CD4-positive, CD25-positive, alpha-beta regulatory T cell (primary cell): ENCODE measurements around the gene SYNGR1. TPM values are rescaled to one million over a fixed set of nuclear protein-coding genes. Genes with fewer than 3 reads are reported as not detected.

Source experiments
- ATAC-seq, 2 donors: fragments of 150-1000 bp; cut with Tn5 transposase; one replicate each; pipeline ENCODE4 v1.10.0; 2021; ENCODE audit warnings: low read depth in 2 of 2, moderate number of reproducible peaks in 2 of 2, moderate library complexity in 1 of 2
- DNase-seq, 3 donors: peaks; one replicate each; pipeline versions ENCODE4 v3.0.0 to v3.0.0-alpha.2; 2012 to 2022; ENCODE audit warnings: mixed read lengths in 1 of 3
- H3K27ac ChIP-seq: one replicate; pipeline ENCODE4 v1.7.0; 2013; ENCODE audit warnings: mild to moderate bottlenecking, low read length; ENCODE audit not compliant: insufficient read depth, poor library complexity, severe bottlenecking
- H3K27me3 ChIP-seq: one replicate; pipeline ENCODE4 v1.7.0; 2013; ENCODE audit warnings: low read length; ENCODE audit not compliant: control insufficient read depth, insufficient read depth
- H3K36me3 ChIP-seq: one replicate; pipeline ENCODE4 v1.7.0; 2013; ENCODE audit warnings: mild to moderate bottlenecking, low read length, moderate library complexity; ENCODE audit not compliant: control insufficient read depth, insufficient read depth
- H3K4me1 ChIP-seq: 2 replicates; pipeline ENCODE4 v1.7.0; 2013; ENCODE audit warnings: mild to moderate bottlenecking, low read length; ENCODE audit not compliant: insufficient read depth, control insufficient read depth, poor library complexity, severe bottlenecking
- H3K4me3 ChIP-seq: one replicate; pipeline ENCODE4 v1.7.0; 2013; ENCODE audit warnings: low read depth, mild to moderate bottlenecking, low read length, moderate library complexity
- H3K9me3 ChIP-seq, 2 experiments: 1 replicate in 1 of 2; 2 replicates in 1 of 2; pipeline ENCODE4 v1.7.0; 2013; ENCODE audit warnings: low read length in 2 of 2, mild to moderate bottlenecking in 1 of 2, moderate library complexity in 1 of 2; ENCODE audit not compliant: control insufficient read depth in 2 of 2
- H3K27ac Mint-ChIP-seq, 3 donors: one replicate each; pipeline ENCODE4 v1.8.0; 2020 to 2022; ENCODE audit warnings: mild to moderate bottlenecking in 3 of 3, mixed read lengths in 3 of 3, moderate library complexity in 2 of 3
- H3K27me3 Mint-ChIP-seq: one replicate; pipeline ENCODE4 v1.8.0; 2022; ENCODE audit warnings: mild to moderate bottlenecking, mixed read lengths
- H3K36me3 Mint-ChIP-seq: one replicate; pipeline ENCODE4 v1.8.0; 2020; ENCODE audit warnings: mixed read lengths
- H3K4me1 Mint-ChIP-seq, 4 donors: one replicate each; pipeline ENCODE4 v1.8.0; 2020 to 2022; ENCODE audit warnings: mixed read lengths in 4 of 4, mild to moderate bottlenecking in 1 of 4
- H3K4me3 Mint-ChIP-seq, 4 donors: one replicate each; pipeline ENCODE4 v1.8.0; 2020 to 2022; ENCODE audit warnings: mild to moderate bottlenecking in 4 of 4, mixed read lengths in 4 of 4, moderate library complexity in 3 of 4
- H3K9me3 Mint-ChIP-seq, 7 donors: one replicate each; pipeline ENCODE4 v1.8.0; 2020 to 2022; ENCODE audit warnings: mixed read lengths in 7 of 7, mild to moderate bottlenecking in 3 of 7, moderate library complexity in 2 of 7
- polyA plus RNA-seq, 4 donors: library from polyadenylated mRNA; unstranded; fragments of 300-500 nt; fragmentation: Illumina TruSeq; gene quantifications; one replicate each; pipeline ENCODE4 v1.2.3, GENCODE V29; 2021
- total RNA-seq: library from RNA; stranded (reverse); gene quantifications from one replicate; pipeline ENCODE4 v1.2.3, GENCODE V29; 2022

Gene SYNGR1
- total and polyA plus RNA-seq, 5 donors from 2014 or later = 0.22 to 1.1 (median 0.59) TPM

- Mint-ChIP-seq H3K4me3 (peak overlapping the region in 1 of 4 donors; percentile 22), H3K9me3 (peaks cover 0 to 3% (median 0%) of the 10 kb centered on the region in 7 donors), H3K36me3 (no peaks in the 10 kb centered on the region), H3K27me3 (peaks cover 20% of the 10 kb centered on the region), H3K27ac (peak overlapping the region in 1 of 3 donors; percentile 76), H3K4me1 (peaks cover 0 to 13% (median 2%) of the 10 kb centered on the region in 4 donors)
- Histone ChIP-seq H3K4me1 (peaks cover 3% of the 10 kb centered on the region), H3K36me3 (no peaks in the 10 kb centered on the region), H3K9me3 (no peaks in the 10 kb centered on the region), H3K27me3 (no peaks in the 10 kb centered on the region), H3K4me3 (no peak overlapping the region), H3K27ac (no peak overlapping the region)
- ATAC-seq (no peak), DNase-seq (no peak)
Observed at GRCh38 chr22:39392341-39392948, 42.7 kb downstream of the SYNGR1 start.

- Histone ChIP-seq H3K36me3 (no peaks in the 10 kb centered on the region), H3K27me3 (no peaks in the 10 kb centered on the region), H3K27ac (no peak overlapping the region), H3K9me3 (no peaks in the 10 kb centered on the region), H3K4me1 (peaks cover 13% of the 10 kb centered on the region), H3K4me3 (no peak overlapping the region)
- Mint-ChIP-seq H3K4me1 (peaks cover 4 to 18% (median 7%) of the 10 kb centered on the region in 4 donors), H3K27me3 (peaks cover 7% of the 10 kb centered on the region), H3K27ac (peak overlapping the region in 2 of 3 donors; percentile 3 to 64), H3K9me3 (peaks cover 0 to 3% (median 0%) of the 10 kb centered on the region in 7 donors), H3K36me3 (no peaks in the 10 kb centered on the region), H3K4me3 (peak overlapping the region in 3 of 4 donors; percentile 11 to 45 (median 25))
- DNase-seq (no peak), ATAC-seq (no peak)
Observed at GRCh38 chr22:39395936-39396796, 46.4 kb downstream of the SYNGR1 start.

DNA sequence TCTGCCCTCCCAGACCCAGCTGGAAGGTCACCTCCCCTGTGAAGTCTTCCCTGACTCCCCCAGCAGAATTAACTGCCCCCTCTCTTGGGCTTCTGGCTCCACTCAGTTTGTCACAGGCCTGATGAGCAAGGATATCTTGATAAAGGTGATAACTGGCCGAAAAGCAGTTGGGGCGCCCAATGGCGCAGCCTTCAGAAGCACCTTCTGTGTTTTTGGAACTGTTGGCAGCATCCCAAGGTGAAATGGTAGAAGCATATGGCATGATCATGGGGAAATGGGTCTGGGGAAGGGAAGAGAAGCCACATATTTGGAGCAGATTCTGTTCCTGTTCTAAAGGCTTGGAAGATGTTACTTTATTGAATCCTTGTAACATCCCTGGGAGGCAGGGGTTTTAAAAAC is 47.0 kb downstream of the SYNGR1 start:
- Mint-ChIP-seq H3K27me3 (peaks cover 7% of the 10 kb centered on the region), H3K4me1 (peaks cover 6 to 24% (median 13%) of the 10 kb centered on the region in 4 donors), H3K27ac (no peak overlapping the region), H3K4me3 (peak overlapping the region in 3 of 4 donors; percentile 25 to 77 (median 45)), H3K9me3 (peaks cover 0 to 3% (median 0%) of the 10 kb centered on the region in 7 donors), H3K36me3 (peaks cover 3% of the 10 kb centered on the region)
- Histone ChIP-seq H3K4me1 (peaks cover 16% of the 10 kb centered on the region), H3K36me3 (no peaks in the 10 kb centered on the region), H3K27ac (no peak overlapping the region), H3K27me3 (no peaks in the 10 kb centered on the region), H3K9me3 (no peaks in the 10 kb centered on the region), H3K4me3 (no peak overlapping the region)
- ATAC-seq (no peak), DNase-seq (no peak)

- DNase-seq (no peak), ATAC-seq (no peak)
- Histone ChIP-seq H3K9me3 (no peaks in the 10 kb centered on the region), H3K27me3 (no peaks in the 10 kb centered on the region), H3K27ac (no peak overlapping the region), H3K4me3 (no peak overlapping the region), H3K4me1 (peaks cover 16% of the 10 kb centered on the region), H3K36me3 (peaks cover 15% of the 10 kb centered on the region)
- peaks cover 18% of the 10 kb centered on the region for H3K36me3 Mint-ChIP-seq
- H3K4me1 Mint-ChIP-seq = peaks cover 11 to 56% (median 32%) of the 10 kb centered on the region in 4 donors
- H3K27ac Mint-ChIP-seq = peak overlapping the region in 2 of 3 donors; percentile 14 to 31
- H3K9me3 Mint-ChIP-seq = no peaks in the 10 kb centered on the region
- peak overlapping the region; percentile 84 to 96 (median 92) for H3K4me3 Mint-ChIP-seq
- H3K27me3 Mint-ChIP-seq = no peaks in the 10 kb centered on the region
Observed at GRCh38 chr22:39401301-39401631, 51.5 kb downstream of the SYNGR1 start.

DNA sequence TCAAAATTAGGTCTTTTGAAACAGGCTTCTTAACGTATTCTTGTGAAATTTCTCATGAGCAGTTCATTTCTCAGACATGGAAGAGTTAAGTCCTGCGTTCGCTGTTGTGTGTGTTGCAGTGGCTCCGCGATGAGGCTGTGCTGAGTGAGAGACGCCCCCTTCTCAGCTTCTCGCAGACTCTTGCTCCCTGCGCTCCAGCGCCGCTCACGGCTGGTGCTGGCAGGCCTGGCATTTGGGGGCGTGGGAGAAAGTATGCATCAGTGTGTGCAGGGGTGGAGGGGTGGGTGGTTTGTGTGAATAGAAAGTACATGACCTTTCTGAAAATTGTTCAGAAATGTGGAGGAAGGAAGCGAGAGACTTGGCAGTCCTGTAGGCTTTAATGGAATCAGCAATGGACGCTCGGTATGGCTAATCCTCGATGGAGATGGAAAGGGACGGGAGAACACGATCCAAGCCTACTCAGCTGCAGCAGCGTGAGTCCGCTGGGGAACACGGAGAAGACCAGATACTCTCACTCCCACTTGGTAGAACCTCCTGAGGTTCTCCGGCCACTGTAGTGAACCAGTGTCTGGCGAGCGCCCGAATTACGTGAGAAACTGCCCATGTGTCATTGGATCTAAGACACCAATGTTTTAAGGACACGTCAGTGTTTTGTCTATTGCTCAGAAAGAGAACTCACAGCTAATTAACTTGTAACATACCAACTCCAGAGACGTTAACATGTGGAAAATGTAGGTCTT is 55.7 kb downstream of the SYNGR1 start:
- Mint-ChIP-seq H3K4me1 (peaks cover 13 to 62% (median 46%) of the 10 kb centered on the region in 4 donors), H3K27me3 (no peaks in the 10 kb centered on the region), H3K4me3 (peak overlapping the region in 1 of 4 donors; percentile 56), H3K36me3 (peaks cover 23% of the 10 kb centered on the region), H3K27ac (peak overlapping the region in 1 of 3 donors; percentile 74), H3K9me3 (no peaks in the 10 kb centered on the region)
- Histone ChIP-seq H3K27me3 (no peaks in the 10 kb centered on the region), H3K9me3 (no peaks in the 10 kb centered on the region), H3K36me3 (peaks cover 15% of the 10 kb centered on the region), H3K4me1 (peaks cover 6% of the 10 kb centered on the region), H3K27ac (no peak overlapping the region), H3K4me3 (no peak overlapping the region)
- no peak for ATAC-seq
- DNase-seq = no peak

GRCh38 chr22:39408173-39408572 is 58.4 kb downstream of the SYNGR1 start:
- Mint-ChIP-seq H3K27ac (no peak overlapping the region), H3K36me3 (peaks cover 15% of the 10 kb centered on the region), H3K27me3 (no peaks in the 10 kb centered on the region), H3K4me3 (peak overlapping the region in 2 of 4 donors; percentile 27 to 32), H3K9me3 (no peaks in the 10 kb centered on the region), H3K4me1 (peaks cover 10 to 67% (median 49%) of the 10 kb centered on the region in 4 donors)
- peaks cover 15% of the 10 kb centered on the region for H3K36me3 ChIP-seq
- no peak overlapping the region for H3K27ac ChIP-seq
- no peaks in the 10 kb centered on the region for H3K27me3 ChIP-seq
- H3K4me3 ChIP-seq = no peak overlapping the region
- DNase-seq (no peak), ATAC-seq (no peak)
- H3K4me1 ChIP-seq = peaks cover 13% of the 10 kb centered on the region
- H3K9me3 ChIP-seq = no peaks in the 10 kb centered on the region

DNA sequence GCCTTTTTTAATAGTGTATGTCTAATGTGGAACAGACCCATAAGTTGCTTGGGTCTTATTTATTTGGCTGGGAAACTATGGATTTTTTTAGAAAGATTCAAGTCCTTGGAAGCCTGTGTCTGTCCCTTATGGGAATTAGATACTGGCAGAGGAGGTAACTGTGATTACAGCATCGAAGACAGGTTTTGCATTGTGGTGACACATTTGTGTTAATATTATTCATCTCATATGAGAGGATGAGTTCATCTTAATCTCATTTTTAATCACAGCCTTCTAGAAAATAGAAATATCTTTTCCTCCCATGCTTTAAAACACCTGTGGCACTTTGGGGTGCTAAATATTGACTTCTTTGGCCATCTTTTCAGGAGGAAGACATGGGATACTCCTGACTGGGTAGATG is 59.0 kb downstream of the SYNGR1 start:
- Histone ChIP-seq H3K27ac (no peak overlapping the region), H3K4me1 (peaks cover 20% of the 10 kb centered on the region)
- ATAC-seq = no peak

More for the DNA sequence above, 59.0 kb downstream of the SYNGR1 start:
- H3K9me3 Mint-ChIP-seq = no peaks in the 10 kb centered on the region
- Histone ChIP-seq H3K4me3 (no peak overlapping the region), H3K9me3 (no peaks in the 10 kb centered on the region), H3K27me3 (no peaks in the 10 kb centered on the region), H3K36me3 (peaks cover 15% of the 10 kb centered on the region)
- no peaks in the 10 kb centered on the region for H3K27me3 Mint-ChIP-seq
- H3K36me3 Mint-ChIP-seq = peaks cover 13% of the 10 kb centered on the region
- H3K4me3 Mint-ChIP-seq = no peak overlapping the region
- peaks cover 10 to 70% (median 50%) of the 10 kb centered on the region in 4 donors for H3K4me1 Mint-ChIP-seq
- DNase-seq = no peak
- H3K27ac Mint-ChIP-seq = peak overlapping the region in 1 of 3 donors; percentile 43
